ENCODE measurements around the gene PIN4.

DNA sequence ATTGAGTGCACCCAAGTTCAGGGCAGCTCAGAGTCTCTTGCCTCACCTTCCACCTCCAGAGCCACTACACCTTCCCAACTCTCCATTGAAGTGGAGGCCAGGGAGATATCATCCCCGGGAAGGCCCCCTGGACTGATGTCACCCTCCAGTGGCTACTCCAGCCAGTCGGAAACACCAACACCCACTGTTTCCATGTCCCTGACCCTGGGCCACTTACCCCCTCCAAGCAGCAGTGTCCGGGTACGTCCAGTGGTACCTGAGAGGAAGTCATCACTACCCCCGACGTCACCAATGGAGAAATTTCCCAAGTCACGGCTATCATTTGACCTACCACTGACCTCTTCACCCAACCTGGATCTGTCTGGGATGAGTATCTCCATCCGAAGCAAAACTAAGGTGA is 42.0 kb upstream of the PIN4 start:
- TF ChIP-seq, protein P1, sequence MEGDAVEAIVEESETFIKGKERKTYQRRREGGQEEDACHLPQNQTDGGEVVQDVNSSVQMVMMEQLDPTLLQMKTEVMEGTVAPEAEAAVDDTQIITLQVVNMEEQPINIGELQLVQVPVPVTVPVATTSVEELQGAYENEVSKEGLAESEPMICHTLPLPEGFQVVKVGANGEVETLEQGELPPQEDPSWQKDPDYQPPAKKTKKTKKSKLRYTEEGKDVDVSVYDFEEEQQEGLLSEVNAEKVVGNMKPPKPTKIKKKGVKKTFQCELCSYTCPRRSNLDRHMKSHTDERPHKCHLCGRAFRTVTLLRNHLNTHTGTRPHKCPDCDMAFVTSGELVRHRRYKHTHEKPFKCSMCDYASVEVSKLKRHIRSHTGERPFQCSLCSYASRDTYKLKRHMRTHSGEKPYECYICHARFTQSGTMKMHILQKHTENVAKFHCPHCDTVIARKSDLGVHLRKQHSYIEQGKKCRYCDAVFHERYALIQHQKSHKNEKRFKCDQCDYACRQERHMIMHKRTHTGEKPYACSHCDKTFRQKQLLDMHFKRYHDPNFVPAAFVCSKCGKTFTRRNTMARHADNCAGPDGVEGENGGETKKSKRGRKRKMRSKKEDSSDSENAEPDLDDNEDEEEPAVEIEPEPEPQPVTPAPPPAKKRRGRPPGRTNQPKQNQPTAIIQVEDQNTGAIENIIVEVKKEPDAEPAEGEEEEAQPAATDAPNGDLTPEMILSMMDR (IDR thresholded peaks at IDR 0.05) = no peak
- TF ChIP-seq POLR2A (IDR thresholded peaks at IDR 0.05) = no peak

Measured in thyroid gland (tissue), 4 donors.